OCI-LY3 (cell line): Measurements from ENCODE around the gene BRINP3.

Experiments used
- EZH2phosphoT487 ChIP-seq: fragments of 200-600 bp; shearing (Covaris generic); IDR thresholded peaks from 2 replicates; pipeline ENCODE4 v1.6.1; 2018; ENCODE audit warnings: antibody characterized with exemption, mixed run types, low read depth
- TF ChIP-seq, protein P1 (sequence below): fragments of 200-600, 300-600 bp; sonication (generic); IDR thresholded peaks from 2 replicates; pipeline ENCODE4 v1.5.1; 2014; ENCODE audit warnings: antibody characterized with exemption, low read length, low read depth

- TF ChIP-seq, protein P1, sequence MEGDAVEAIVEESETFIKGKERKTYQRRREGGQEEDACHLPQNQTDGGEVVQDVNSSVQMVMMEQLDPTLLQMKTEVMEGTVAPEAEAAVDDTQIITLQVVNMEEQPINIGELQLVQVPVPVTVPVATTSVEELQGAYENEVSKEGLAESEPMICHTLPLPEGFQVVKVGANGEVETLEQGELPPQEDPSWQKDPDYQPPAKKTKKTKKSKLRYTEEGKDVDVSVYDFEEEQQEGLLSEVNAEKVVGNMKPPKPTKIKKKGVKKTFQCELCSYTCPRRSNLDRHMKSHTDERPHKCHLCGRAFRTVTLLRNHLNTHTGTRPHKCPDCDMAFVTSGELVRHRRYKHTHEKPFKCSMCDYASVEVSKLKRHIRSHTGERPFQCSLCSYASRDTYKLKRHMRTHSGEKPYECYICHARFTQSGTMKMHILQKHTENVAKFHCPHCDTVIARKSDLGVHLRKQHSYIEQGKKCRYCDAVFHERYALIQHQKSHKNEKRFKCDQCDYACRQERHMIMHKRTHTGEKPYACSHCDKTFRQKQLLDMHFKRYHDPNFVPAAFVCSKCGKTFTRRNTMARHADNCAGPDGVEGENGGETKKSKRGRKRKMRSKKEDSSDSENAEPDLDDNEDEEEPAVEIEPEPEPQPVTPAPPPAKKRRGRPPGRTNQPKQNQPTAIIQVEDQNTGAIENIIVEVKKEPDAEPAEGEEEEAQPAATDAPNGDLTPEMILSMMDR: no peak
- TF ChIP-seq EZH2phosphoT487: no peak
Measured at GRCh38 chr1:190177555-190177954, 300.1 kb downstream of the BRINP3 start.
